ENCODE measurements around the gene HIRIP3.

DNA sequence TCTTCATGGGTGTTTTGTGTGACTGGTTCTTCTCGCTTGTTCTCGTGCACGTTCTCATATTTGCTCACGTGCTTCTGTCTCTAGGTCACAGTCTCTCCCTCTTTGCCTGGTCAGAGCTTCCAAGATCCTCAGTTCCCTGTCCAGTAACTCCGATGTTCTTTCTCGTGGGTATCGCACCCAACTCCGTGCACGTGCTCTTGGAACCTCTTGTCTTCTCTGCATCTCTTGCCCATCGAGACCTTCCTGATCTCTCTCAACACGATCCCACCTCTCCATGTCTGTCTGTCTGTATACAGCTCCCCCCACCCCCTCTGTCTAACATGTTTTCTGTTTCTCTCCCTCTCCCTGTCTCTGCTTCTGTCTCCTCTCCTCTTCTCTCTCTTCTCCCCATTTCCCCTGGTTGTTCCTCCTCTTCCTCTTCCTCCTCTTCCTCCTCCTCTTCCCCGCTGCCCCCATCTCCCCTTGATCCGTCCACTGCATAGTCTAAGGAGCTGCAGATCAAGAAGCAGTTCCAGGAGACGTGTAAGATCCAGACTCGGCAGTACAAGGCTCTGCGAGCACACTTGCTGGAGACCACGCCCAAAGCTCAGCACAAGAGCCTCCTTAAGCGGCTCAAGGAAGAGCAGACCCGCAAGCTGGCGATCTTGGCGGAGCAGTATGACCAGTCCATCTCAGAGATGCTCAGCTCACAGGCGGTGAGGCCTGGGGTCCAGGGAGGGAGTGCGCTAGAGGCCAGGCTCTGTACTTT lies 6.1 kb downstream of the HIRIP3 start:
- TF ChIP-seq, protein P1, sequence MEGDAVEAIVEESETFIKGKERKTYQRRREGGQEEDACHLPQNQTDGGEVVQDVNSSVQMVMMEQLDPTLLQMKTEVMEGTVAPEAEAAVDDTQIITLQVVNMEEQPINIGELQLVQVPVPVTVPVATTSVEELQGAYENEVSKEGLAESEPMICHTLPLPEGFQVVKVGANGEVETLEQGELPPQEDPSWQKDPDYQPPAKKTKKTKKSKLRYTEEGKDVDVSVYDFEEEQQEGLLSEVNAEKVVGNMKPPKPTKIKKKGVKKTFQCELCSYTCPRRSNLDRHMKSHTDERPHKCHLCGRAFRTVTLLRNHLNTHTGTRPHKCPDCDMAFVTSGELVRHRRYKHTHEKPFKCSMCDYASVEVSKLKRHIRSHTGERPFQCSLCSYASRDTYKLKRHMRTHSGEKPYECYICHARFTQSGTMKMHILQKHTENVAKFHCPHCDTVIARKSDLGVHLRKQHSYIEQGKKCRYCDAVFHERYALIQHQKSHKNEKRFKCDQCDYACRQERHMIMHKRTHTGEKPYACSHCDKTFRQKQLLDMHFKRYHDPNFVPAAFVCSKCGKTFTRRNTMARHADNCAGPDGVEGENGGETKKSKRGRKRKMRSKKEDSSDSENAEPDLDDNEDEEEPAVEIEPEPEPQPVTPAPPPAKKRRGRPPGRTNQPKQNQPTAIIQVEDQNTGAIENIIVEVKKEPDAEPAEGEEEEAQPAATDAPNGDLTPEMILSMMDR (IDR thresholded peaks at IDR 0.05; ENCODE audit: low read depth, low read length), result no peak
- TF ChIP-seq POLR2A (IDR thresholded peaks at IDR 0.05; ENCODE audit: extremely low read depth, insufficient read length), result no peak
